ENCODE data around the gene SHISA4.

DNA sequence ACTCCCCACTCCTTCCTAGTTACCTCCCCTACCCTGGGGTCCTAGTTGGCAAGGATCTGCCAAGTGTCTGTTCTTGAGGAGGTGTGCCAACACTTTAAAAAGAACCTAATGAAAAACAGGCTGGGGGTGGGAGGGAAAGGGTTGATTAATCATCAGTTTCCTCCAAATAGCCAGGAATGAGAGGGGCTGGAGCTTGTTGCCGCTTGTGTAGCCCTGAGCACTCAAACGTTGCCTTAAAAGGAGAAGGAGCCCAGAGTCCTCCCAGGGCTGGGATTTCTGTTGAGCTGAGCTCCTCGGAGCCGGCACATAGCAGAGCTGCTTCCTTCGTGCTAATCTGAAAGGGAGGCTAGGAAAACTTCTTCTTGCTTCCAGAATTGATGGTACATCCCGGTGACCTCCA is 15.9 kb downstream of the SHISA4 start:
- TF ChIP-seq EZH2 (IDR thresholded peaks at IDR 0.05; ENCODE audit: borderline replicate concordance, insufficient read depth, low read length, poor library complexity, severe bottlenecking) (no peak), TAF1 (IDR thresholded peaks at IDR 0.05; ENCODE audit: low read depth) (no peak)
